ENCODE results near the gene NR2C2. TPM values are rescaled to one million over a fixed set of nuclear protein-coding genes. Genes with fewer than 3 reads are reported as not detected.
"Not testable (repeated sequence)": the region's sequence is repeated elsewhere in the genome, so short reads cannot be mapped to it uniquely, and the experiment has no call there.

NR2C2 gene
- total RNA-seq, 2 experiments from 2014 or later: 60.6 to 61.3 TPM

DNA sequence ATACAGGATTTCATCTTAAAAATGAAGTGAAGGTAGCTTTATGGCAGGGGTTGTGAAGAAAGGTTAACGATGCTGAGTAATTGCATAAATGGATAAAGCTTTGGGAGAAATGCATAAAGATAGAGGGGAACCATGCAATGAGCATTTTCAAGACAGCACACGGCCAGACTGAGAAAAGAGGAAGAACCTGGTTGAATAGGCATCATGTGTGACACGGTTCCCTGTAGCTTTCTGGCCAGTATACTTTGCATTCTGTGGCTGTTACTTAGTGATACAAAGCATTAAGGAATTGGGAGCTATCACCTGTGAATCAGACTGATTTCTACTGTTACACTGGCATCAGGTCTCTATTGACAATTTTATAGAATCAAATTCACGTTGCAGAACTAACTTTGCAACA lies 33.3 kb downstream of the NR2C2 start:
- H3K27ac Mint-ChIP-seq: no peak overlapping the region
- CTCF ChIA-PET: interaction anchor here (0.7 to 0.9 kb wide), 3 partner anchors 23 to 148 kb away, joined by 3 read pairs; no protein-coding TSS in a partner anchor
- no peaks in the 10 kb centered on the region for H3K9me3 Mint-ChIP-seq
- H3K4me3 Mint-ChIP-seq: no peak overlapping the region
- intact Hi-C loops (cut with micrococcal nuclease): no loop called here
- H3K4me1 Mint-ChIP-seq (ENCODE audit: low read depth): peaks cover 23% of the 10 kb centered on the region
- peaks cover 19% of the 10 kb centered on the region for H3K36me3 Mint-ChIP-seq (ENCODE audit: low read depth)
- DNase-seq: no peak
- H3K27me3 Mint-ChIP-seq (ENCODE audit: low read depth): no peaks in the 10 kb centered on the region

- H3K36me3 Mint-ChIP-seq (ENCODE audit: low read depth): peaks cover 11% of the 10 kb centered on the region
- H3K9me3 Mint-ChIP-seq: no peaks in the 10 kb centered on the region
- H3K4me3 Mint-ChIP-seq: no peak overlapping the region
- intact Hi-C loops (cut with micrococcal nuclease): no loop called here
- peaks cover 30% of the 10 kb centered on the region for H3K4me1 Mint-ChIP-seq (ENCODE audit: low read depth)
- no peaks in the 10 kb centered on the region for H3K27me3 Mint-ChIP-seq (ENCODE audit: low read depth)
- DNase-seq: no peak
- H3K27ac Mint-ChIP-seq: no peak overlapping the region
- CTCF ChIA-PET: interaction anchor here (1.5 to 1.6 kb wide), 2 partner anchors 28 to 58 kb away, joined by 3 to 4 read pairs; no protein-coding TSS in a partner anchor
Measured at GRCh38 chr3:14984581-14985113, 37.3 kb downstream of the NR2C2 start.

DNA sequence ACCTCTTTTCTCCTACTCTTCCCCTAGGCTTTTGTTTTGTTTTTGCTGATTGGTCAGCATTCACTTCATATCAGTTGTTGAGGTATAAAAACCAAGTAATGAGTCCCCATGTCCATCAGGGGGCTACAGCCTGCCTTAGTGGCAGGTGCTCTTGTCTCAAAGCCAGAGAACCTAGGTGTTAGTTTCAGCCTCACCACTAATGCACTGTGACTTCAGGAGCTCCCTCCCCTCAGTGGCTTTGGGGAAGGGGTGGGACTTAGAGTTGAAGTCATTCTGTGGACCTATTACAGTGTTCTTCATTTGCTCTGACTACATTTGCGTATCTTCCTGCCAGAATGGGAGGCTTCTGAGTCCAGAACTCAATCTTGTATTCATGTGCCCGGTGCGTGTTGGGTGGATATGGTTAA lies 41.6 kb downstream of the NR2C2 start:
- H3K27ac Mint-ChIP-seq: peak overlapping the region; percentile 27
- CTCF ChIA-PET: no interaction called here
- no peaks in the 10 kb centered on the region for H3K27me3 Mint-ChIP-seq (ENCODE audit: low read depth)
- no peak overlapping the region for H3K4me3 Mint-ChIP-seq
- H3K9me3 Mint-ChIP-seq: no peaks in the 10 kb centered on the region
- peaks cover 9% of the 10 kb centered on the region for H3K36me3 Mint-ChIP-seq (ENCODE audit: low read depth)
- intact Hi-C loops (cut with micrococcal nuclease): loop anchor here (1.0 kb wide), 1 partner anchor 41 kb away; no protein-coding TSS in a partner anchor
- peaks cover 50% of the 10 kb centered on the region for H3K4me1 Mint-ChIP-seq (ENCODE audit: low read depth)
- DNase-seq: peak; percentile 77

DNA sequence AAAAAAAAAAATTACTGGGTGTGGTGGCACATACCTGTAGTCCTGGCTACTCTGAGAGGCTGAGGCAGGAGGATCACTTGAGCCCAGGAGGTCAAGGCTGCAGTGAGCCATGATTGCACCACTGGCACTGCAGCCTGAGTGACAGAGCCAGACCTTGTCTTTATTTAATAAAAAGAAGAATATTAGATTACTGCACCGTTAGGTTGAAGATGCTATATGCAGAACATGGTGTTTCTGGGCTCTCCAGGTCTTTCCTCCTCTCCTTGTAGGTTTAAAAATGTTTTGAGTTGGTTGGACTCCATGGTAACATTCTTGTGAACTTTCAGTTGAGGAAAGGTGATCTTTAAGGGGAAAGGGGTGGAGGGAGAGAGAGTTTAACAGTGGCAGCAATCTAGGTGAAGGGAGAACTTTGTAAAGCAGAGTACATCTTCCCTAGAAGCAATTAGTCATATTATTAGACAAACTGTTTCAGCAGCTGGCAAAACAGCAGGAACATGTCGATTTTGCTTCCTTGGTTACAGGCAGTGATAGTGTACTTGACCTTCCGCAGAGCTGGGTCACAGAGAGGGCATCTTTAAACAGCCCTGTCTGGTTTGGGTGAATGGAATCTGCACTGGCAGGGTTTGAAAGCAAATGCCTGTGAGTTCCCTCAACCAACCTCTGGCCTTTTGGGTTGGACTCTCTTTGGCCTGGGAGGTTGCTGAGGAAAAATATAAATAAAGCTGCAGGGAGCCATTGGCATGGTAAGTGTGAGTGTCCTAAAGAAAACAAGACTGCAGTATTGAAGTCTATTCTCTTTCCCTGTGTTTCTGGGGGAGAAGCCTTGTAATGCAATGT lies 42.8 kb downstream of the NR2C2 start:
- Mint-ChIP-seq H3K4me3 (no peak overlapping the region), H3K27ac (no peak overlapping the region), H3K4me1 (ENCODE audit: low read depth) (peaks cover 49% of the 10 kb centered on the region), H3K9me3 (no peaks in the 10 kb centered on the region), H3K27me3 (ENCODE audit: low read depth) (no peaks in the 10 kb centered on the region), H3K36me3 (ENCODE audit: low read depth) (peaks cover 4% of the 10 kb centered on the region)
- DNase-seq: no peak
- CTCF ChIA-PET: no interaction called here
- intact Hi-C loops (cut with micrococcal nuclease): loop anchor here (1.0 kb wide), 1 partner anchor 42 kb away; no protein-coding TSS in a partner anchor

- Mint-ChIP-seq H3K27me3 (ENCODE audit: low read depth) (no peaks in the 10 kb centered on the region), H3K4me3 (no peak overlapping the region), H3K27ac (no peak overlapping the region), H3K4me1 (ENCODE audit: low read depth) (peaks cover 46% of the 10 kb centered on the region), H3K36me3 (ENCODE audit: low read depth) (peaks cover 4% of the 10 kb centered on the region), H3K9me3 (no peaks in the 10 kb centered on the region)
- DNase-seq: no peak
- CTCF ChIA-PET: no interaction called here
- intact Hi-C loops (cut with micrococcal nuclease): no loop called here
Measured at GRCh38 chr3:14990780-14991148, 43.4 kb downstream of the NR2C2 start.

GRCh38 chr3:14991151-14991742 lies 43.9 kb downstream of the NR2C2 start:
- H3K9me3 Mint-ChIP-seq: no peaks in the 10 kb centered on the region
- H3K36me3 Mint-ChIP-seq (ENCODE audit: low read depth): peaks cover 4% of the 10 kb centered on the region
- H3K27ac Mint-ChIP-seq: no peak overlapping the region
- no peak for DNase-seq
- CTCF ChIA-PET: interaction anchor here (0.6 kb wide), 1 partner anchor 28 kb away, joined by 3 read pairs; no protein-coding TSS in a partner anchor
- peaks cover 42% of the 10 kb centered on the region for H3K4me1 Mint-ChIP-seq (ENCODE audit: low read depth)
- H3K4me3 Mint-ChIP-seq: no peak overlapping the region
- intact Hi-C loops (cut with micrococcal nuclease): no loop called here
- no peaks in the 10 kb centered on the region for H3K27me3 Mint-ChIP-seq (ENCODE audit: low read depth)

DNA sequence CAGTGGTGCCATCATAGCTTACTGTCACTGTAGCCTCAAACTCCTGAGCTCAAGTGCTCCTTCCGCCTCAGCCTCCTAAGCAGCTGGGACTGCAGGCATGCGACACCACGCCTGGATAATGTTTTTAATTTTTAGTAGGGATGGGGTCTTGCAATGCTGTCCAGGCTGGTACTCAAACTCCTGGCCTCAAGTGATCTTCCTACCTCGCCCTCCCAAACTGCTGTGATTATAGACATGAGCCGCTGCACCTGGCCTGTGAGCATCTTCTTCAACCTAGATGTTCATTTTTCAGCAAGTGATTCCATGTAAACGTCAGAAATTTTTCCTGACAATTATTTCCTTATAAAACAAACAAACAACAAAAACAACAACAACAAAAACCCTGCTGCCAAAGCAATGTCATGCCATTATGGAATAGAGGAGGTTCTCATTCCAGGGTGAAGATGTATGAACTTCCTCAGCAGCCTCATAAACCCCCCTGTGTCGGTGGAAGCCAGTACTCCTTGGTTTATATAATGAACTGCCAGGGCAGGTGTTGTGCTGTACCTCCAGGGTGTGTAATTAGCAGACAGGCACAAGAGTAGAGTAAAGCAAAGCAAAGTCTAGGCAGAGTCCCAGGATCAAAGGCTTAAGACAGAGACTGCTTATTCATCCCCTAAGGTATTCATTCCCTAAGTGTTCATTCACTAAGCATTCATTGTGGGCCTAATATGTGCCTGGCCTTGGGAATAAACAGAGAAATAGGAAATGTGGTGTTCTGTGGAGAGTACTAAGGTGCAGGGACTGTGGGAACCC lies 44.6 kb downstream of the NR2C2 start:
- CTCF ChIA-PET: interaction anchor here (0.6 kb wide), 1 partner anchor 27 kb away, joined by 3 read pairs; no protein-coding TSS in a partner anchor
- no peak overlapping the region for H3K27ac Mint-ChIP-seq
- no peaks in the 10 kb centered on the region for H3K9me3 Mint-ChIP-seq
- H3K4me3 Mint-ChIP-seq: no peak overlapping the region
- peaks cover 36% of the 10 kb centered on the region for H3K4me1 Mint-ChIP-seq (ENCODE audit: low read depth)
- no peak for DNase-seq
- H3K27me3 Mint-ChIP-seq (ENCODE audit: low read depth): no peaks in the 10 kb centered on the region
- peaks cover 6% of the 10 kb centered on the region for H3K36me3 Mint-ChIP-seq (ENCODE audit: low read depth)
- intact Hi-C loops (cut with micrococcal nuclease): no loop called here

DNA sequence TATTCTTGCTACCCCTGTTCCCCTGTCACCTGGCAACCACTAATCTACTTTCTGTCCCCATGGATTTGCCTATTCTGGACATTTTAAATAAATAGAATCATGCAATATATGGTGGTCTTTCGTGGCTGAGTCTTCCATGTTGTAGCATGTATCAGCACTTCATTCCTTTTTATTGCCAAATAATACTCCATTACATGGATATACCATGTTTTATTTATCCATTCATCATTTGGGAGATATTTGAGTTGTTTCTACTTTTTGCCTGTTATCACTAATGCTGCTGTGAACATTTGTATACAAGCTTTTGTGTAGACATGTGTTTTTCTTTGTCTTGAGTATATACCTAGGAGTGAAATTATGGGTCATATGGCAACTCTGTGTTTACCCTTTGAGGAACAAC lies 50.6 kb downstream of the NR2C2 start:
- CTCF ChIA-PET: no interaction called here
- Mint-ChIP-seq H3K36me3 (ENCODE audit: low read depth) (peaks cover 24% of the 10 kb centered on the region), H3K4me1 (ENCODE audit: low read depth) (peaks cover 5% of the 10 kb centered on the region), H3K27me3 (ENCODE audit: low read depth) (no peaks in the 10 kb centered on the region), H3K9me3 (peaks cover 5% of the 10 kb centered on the region), H3K4me3 (no peak overlapping the region), H3K27ac (no peak overlapping the region)
- DNase-seq: no peak
- intact Hi-C loops (cut with micrococcal nuclease): no loop called here

- DNase-seq; H3K27ac Mint-ChIP-seq; H3K4me3 Mint-ChIP-seq; intact Hi-C loops (cut with micrococcal nuclease); H3K4me1 Mint-ChIP-seq (ENCODE audit: low read depth); H3K9me3 Mint-ChIP-seq; H3K27me3 Mint-ChIP-seq (ENCODE audit: low read depth): not testable (repeated sequence)
- H3K36me3 Mint-ChIP-seq (ENCODE audit: low read depth): peaks cover 33% of the 10 kb centered on the region
- CTCF ChIA-PET: interaction anchor here (1.1 kb wide), 1 partner anchor 22 kb away, joined by 3 read pairs; no protein-coding TSS in a partner anchor
Measured at GRCh38 chr3:14999182-14999581, 51.8 kb downstream of the NR2C2 start.

- Mint-ChIP-seq H3K4me3 (no peak overlapping the region), H3K27ac (no peak overlapping the region), H3K27me3 (ENCODE audit: low read depth) (no peaks in the 10 kb centered on the region), H3K4me1 (ENCODE audit: low read depth) (no peaks in the 10 kb centered on the region), H3K36me3 (ENCODE audit: low read depth) (peaks cover 21% of the 10 kb centered on the region), H3K9me3 (peaks cover 3% of the 10 kb centered on the region)
- intact Hi-C loops (cut with micrococcal nuclease): no loop called here
- DNase-seq: no peak
- CTCF ChIA-PET: no interaction called here
Measured at GRCh38 chr3:15007681-15008141, 60.3 kb downstream of the NR2C2 start.

GRCh38 chr3:15009167-15009566 lies 61.8 kb downstream of the NR2C2 start:
- intact Hi-C loops (cut with micrococcal nuclease): no loop called here
- CTCF ChIA-PET: no interaction called here
- Mint-ChIP-seq H3K27me3 (ENCODE audit: low read depth) (no peaks in the 10 kb centered on the region), H3K4me3 (no peak overlapping the region), H3K27ac (no peak overlapping the region), H3K36me3 (ENCODE audit: low read depth) (peaks cover 17% of the 10 kb centered on the region), H3K4me1 (ENCODE audit: low read depth) (no peaks in the 10 kb centered on the region), H3K9me3 (no peaks in the 10 kb centered on the region)
- no peak for DNase-seq

GRCh38 chr3:15010664-15011063 lies 63.3 kb downstream of the NR2C2 start:
- no peaks in the 10 kb centered on the region for H3K27me3 Mint-ChIP-seq (ENCODE audit: low read depth)
- H3K4me3 Mint-ChIP-seq: no peak overlapping the region
- CTCF ChIA-PET: interaction anchor here (0.6 to 1.7 kb wide), 2 partner anchors 40 to 109 kb away, joined by 4 to 5 read pairs; no protein-coding TSS in a partner anchor
- H3K36me3 Mint-ChIP-seq (ENCODE audit: low read depth): peaks cover 24% of the 10 kb centered on the region
- no peaks in the 10 kb centered on the region for H3K4me1 Mint-ChIP-seq (ENCODE audit: low read depth)
- no peaks in the 10 kb centered on the region for H3K9me3 Mint-ChIP-seq
- intact Hi-C loops (cut with micrococcal nuclease): no loop called here
- no peak overlapping the region for H3K27ac Mint-ChIP-seq
- DNase-seq: no peak
